ENCODE measurements around the gene OPCML.

Gene OPCML

GRCh38 chr11:133382131-133382812 is 150.0 kb downstream of the OPCML start:
- no peak for TF ChIP-seq CTCF (IDR thresholded peaks at IDR 0.05)

GRCh38 chr11:133381761-133382130 is 150.6 kb downstream of the OPCML start:
- TF ChIP-seq CTCF (IDR thresholded peaks at IDR 0.05): no peak

- TF ChIP-seq CTCF (IDR thresholded peaks at IDR 0.05): no peak
These were observed 166.2 kb downstream of the OPCML start for GRCh38 chr11:133366147-133366546.

- TF ChIP-seq CTCF (IDR thresholded peaks at IDR 0.05): no peak
These were observed 169.4 kb downstream of the OPCML start for GRCh38 chr11:133362916-133363315.

- no peak for TF ChIP-seq CTCF (IDR thresholded peaks at IDR 0.05)
These were observed 170.1 kb downstream of the OPCML start for GRCh38 chr11:133362156-133362555.

- no peak for TF ChIP-seq CTCF (IDR thresholded peaks at IDR 0.05)
These were observed 170.7 kb downstream of the OPCML start for GRCh38 chr11:133361689-133361994.

GRCh38 chr11:133360860-133361688 is 171.2 kb downstream of the OPCML start:
- TF ChIP-seq CTCF (IDR thresholded peaks at IDR 0.05): no peak
